Aorta (tissue), 5 donors: Measurements from ENCODE around the gene PHF11. TPM values are rescaled to one million over a fixed set of nuclear protein-coding genes. Genes with fewer than 3 reads are reported as not detected.
"Not testable (repeated sequence)": the region's sequence is repeated elsewhere in the genome, so short reads cannot be mapped to it uniquely, and the experiment has no call there.

ENCODE experiments used
- ATAC-seq: fragments of 200-7000 bp; cut with Tn5 transposase; one replicate; pipeline ENCODE4 v1.9.1; 2022; ENCODE audit warnings: moderate library complexity; ENCODE audit not compliant: low FRiP score
- DNase-seq, 2 donors: peaks; one replicate each; pipeline ENCODE4 v3.0.0-alpha.2; 2020
- H3K27ac ChIP-seq, 2 donors: one replicate each; pipeline ENCODE4 v1.5.1; 2013; ENCODE audit warnings: low read length in 2 of 2, mild to moderate bottlenecking in 2 of 2, moderate library complexity in 2 of 2, control low read depth in 1 of 2, inconsistent platforms in 1 of 2, low read depth in 1 of 2
- H3K27me3 ChIP-seq, 2 donors: one replicate each; pipeline ENCODE4 v1.6.1; 2013; ENCODE audit warnings: control low read depth in 1 of 2, low read length in 1 of 2, mild to moderate bottlenecking in 1 of 2, moderate library complexity in 1 of 2; ENCODE audit not compliant: insufficient read depth in 2 of 2, control insufficient read depth in 1 of 2
- H3K36me3 ChIP-seq, 2 donors: one replicate each; pipeline ENCODE4 v1.6.1; 2013; ENCODE audit warnings: control low read depth in 1 of 2, low read length in 1 of 2, mild to moderate bottlenecking in 1 of 2; ENCODE audit not compliant: insufficient read depth in 2 of 2, control insufficient read depth in 1 of 2
- H3K4me1 ChIP-seq, 2 donors: one replicate each; pipeline ENCODE4 v1.6.1; 2013; ENCODE audit warnings: low read length in 2 of 2, control low read depth in 1 of 2, mild to moderate bottlenecking in 1 of 2, moderate library complexity in 1 of 2; ENCODE audit not compliant: insufficient read depth in 2 of 2, control insufficient read depth in 1 of 2
- H3K4me3 ChIP-seq, 2 donors: one replicate each; pipeline ENCODE4 v1.5.1; 2013; ENCODE audit warnings: low read length in 2 of 2, control low read depth in 1 of 2, mild to moderate bottlenecking in 1 of 2
- H3K9me3 ChIP-seq: one replicate; pipeline ENCODE4 v1.6.1; 2013; ENCODE audit warnings: mild to moderate bottlenecking, low read length; ENCODE audit not compliant: control insufficient read depth
- WGBS, 2 donors: extraction: QIAGEN DNeasy Blood & Tissue Kit; methylation state at CpG; one replicate each; pipeline ENCODE4 v1.1.7; 2013; 5-methylcytosine and 5-hydroxymethylcytosine counted together
- intact Hi-C, 2 donors: fragments of 100-400 bp; cut with DNase I; formaldehyde crosslinking; loops; one replicate each; pipeline versions ENCODE4 v1.14.2 to v1.15.0; 2022
- polyA plus RNA-seq, 2 donors: library from polyadenylated mRNA; stranded (reverse); fragments of 200-250 nt; gene quantifications; one replicate each; pipeline ENCODE4 v1.2.3, GENCODE V29; 2013
- total RNA-seq, 2 donors: library from RNA; stranded (reverse); fragmentation: NEBNext Ultra II Directional; extraction: Animal tissue kit (Norgen Biotek cat#: 25700); gene quantifications; one replicate each; pipeline ENCODE4 v1.2.1, GENCODE V29; 2021
- donor health status: healthy with polysubstance abuse.
- donor health status: Bipolar disorder and iron deficiency.
- donor health status: DM: no; HTN: no; CAD: no.
- donor health status: DM: no; HTN: no; CAD: no.
- donor health status: DM: yes; HTN: yes; CAD: no.

The PHF11 gene
- total and polyA plus RNA-seq, 4 donors, result 29.9 to 96.7 (median 65.2) TPM

DNA sequence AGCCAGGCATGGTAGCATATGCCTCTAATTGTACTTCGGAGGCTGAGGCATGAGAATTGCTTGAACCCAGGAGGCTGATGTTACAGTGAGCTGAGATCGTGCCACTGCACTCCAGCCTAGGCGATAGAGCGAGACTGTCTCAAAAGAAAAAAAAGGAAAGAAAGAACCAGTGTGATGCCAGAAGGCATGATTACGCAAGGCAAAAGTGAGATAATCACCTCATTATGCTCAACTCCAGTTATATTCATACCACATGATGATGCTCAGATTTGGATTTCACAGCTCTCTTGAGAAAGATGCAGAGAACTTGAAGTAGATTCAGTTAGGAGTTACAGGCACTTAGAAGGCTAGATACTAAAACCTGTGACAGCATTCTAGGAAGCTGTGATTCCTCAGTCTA, 67.8 kb downstream of the PHF11 start:
- Histone ChIP-seq H3K4me3 (no peak overlapping the region), H3K4me1 (peaks cover 0 to 2% of the 10 kb centered on the region in 2 donors), H3K27ac (no peak overlapping the region), H3K9me3 (no peaks in the 10 kb centered on the region), H3K27me3 (no peaks in the 10 kb centered on the region), H3K36me3 (no peaks in the 10 kb centered on the region)
- no peak for DNase-seq
- ATAC-seq, result no peak
- 79 to 92% methylated on average over 5 of the region's 5 CpGs for WGBS, 2 donors
- intact Hi-C loops, result no loop called here

DNA sequence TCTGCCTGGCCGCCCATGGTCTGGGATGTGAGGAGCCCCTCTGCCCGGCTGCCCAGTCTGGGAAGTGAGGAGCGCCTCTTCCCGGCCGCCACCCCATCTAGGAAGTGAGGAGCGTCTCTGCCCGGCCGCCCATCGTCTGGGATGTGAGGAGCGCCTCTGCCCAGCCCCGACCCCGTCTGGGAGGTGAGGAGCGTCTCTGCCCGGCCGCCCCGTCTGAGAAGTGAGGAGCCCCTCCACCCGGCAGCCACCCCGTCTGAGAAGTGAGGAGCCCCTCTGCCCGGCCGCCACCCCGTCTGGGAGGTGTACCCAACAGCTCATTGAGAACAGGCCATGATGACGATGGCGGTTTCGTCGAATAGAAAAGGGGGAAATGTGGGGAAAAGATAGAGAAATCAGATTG, 69.7 kb downstream of the PHF11 start:
- H3K27ac ChIP-seq, H3K4me3 ChIP-seq, DNase-seq, H3K4me1 ChIP-seq, ATAC-seq, H3K36me3 ChIP-seq, intact Hi-C loops, H3K9me3 ChIP-seq, H3K27me3 ChIP-seq: not testable (repeated sequence)
- WGBS, 2 donors, result 94 to 97% methylated on average over 8 to 25 of the region's 25 CpGs

DNA sequence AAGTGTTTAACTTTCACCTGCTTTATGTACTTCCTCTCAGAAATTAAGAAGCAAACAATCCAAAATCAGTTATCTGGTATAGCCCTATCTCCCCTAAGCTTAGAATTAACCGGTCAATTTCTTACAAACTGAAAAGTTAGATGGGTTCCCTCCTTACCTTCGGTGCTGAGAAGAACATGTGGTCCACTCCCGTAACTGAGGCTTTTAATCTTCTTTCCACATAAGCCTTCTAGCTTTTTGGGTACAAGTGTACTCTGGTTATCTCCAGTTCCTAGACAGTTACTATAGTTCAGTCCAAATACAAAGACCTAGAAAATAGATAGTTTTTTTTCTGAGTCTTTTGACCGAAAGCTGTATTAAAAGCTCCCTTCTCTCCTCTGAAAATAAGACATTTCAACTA, 70.7 kb downstream of the PHF11 start:
- intact Hi-C loops, result no loop called here
- DNase-seq (no peak), ATAC-seq (no peak)
- Histone ChIP-seq H3K4me3 (no peak overlapping the region), H3K9me3 (no peaks in the 10 kb centered on the region), H3K4me1 (peaks cover 0 to 5% of the 10 kb centered on the region in 2 donors), H3K27ac (no peak overlapping the region), H3K36me3 (no peaks in the 10 kb centered on the region), H3K27me3 (no peaks in the 10 kb centered on the region)
- WGBS, 2 donors, result 96 to 97% methylated on average over 4 of the region's 4 CpGs

DNA sequence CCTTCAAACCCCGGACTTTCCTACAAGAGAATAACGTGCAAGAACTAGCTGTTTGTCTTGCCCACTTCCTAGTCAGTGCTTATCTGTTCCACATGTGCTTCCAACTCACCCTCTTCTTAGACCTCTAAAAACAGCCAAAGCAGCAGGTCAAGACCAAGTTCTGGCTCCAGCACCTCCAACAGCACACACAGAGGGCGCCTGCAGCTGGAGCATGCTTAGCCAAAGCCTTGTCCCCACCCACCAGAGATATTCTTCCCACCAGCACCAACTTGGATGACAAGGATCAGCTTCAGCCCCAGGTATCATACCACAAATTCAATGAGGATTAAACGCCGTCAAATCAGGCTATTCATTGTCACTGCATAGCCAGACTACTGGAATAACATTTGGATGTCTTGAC, 71.7 kb downstream of the PHF11 start:
- no peaks in the 10 kb centered on the region for H3K9me3 ChIP-seq
- no peak overlapping the region for H3K4me3 ChIP-seq
- intact Hi-C loops, result no loop called here
- H3K36me3 ChIP-seq, result no peaks in the 10 kb centered on the region
- H3K4me1 ChIP-seq, result peaks cover 0 to 5% of the 10 kb centered on the region in 2 donors
- H3K27ac ChIP-seq, result no peak overlapping the region
- DNase-seq (no peak), ATAC-seq (no peak)
- 80 to 85% methylated on average over 5 of the region's 5 CpGs for WGBS, 2 donors
- H3K27me3 ChIP-seq, result no peaks in the 10 kb centered on the region

DNA sequence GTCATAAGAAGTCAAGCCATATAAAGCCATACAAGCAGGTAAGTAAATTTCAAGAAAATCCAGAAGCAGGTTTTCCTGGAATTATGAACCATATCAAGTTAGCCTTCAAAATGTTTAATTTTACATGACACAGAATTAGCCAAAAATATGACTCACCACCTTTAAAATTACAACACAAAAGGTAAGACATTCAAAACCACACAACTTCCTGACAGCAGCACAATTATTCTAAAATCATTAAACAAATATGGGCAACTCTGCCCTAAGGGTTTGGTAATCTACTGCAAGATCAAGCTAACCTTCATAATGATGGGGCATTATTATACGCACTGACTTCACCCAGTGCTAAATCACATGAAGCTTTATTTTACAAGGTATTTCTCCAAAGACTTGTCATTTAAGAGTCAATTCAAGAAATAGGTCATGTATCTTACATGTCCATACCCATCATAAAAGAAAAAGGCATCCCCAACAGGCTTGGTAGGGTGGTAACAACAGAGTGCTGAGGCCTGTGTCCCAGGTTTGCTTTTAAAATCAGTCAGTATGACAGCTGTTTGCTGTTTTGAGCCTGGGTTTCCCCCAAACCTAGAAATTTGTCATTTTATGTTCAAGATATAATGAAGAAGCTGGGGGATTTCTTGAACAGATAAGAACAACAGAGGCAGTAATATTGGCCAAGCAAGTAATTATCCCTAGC, 74.4 kb downstream of the PHF11 start:
- H3K9me3 ChIP-seq, result no peaks in the 10 kb centered on the region
- H3K27ac ChIP-seq, result no peak overlapping the region
- H3K27me3 ChIP-seq, result no peaks in the 10 kb centered on the region
- 94 to 96% methylated on average over 1 of the region's 1 CpG for WGBS, 2 donors
- no peaks in the 10 kb centered on the region for H3K36me3 ChIP-seq
- ATAC-seq (no peak), DNase-seq (no peak)
- intact Hi-C loops, result no loop called here
- H3K4me3 ChIP-seq, result no peak overlapping the region
- H3K4me1 ChIP-seq, result peaks cover 0 to 5% of the 10 kb centered on the region in 2 donors

DNA sequence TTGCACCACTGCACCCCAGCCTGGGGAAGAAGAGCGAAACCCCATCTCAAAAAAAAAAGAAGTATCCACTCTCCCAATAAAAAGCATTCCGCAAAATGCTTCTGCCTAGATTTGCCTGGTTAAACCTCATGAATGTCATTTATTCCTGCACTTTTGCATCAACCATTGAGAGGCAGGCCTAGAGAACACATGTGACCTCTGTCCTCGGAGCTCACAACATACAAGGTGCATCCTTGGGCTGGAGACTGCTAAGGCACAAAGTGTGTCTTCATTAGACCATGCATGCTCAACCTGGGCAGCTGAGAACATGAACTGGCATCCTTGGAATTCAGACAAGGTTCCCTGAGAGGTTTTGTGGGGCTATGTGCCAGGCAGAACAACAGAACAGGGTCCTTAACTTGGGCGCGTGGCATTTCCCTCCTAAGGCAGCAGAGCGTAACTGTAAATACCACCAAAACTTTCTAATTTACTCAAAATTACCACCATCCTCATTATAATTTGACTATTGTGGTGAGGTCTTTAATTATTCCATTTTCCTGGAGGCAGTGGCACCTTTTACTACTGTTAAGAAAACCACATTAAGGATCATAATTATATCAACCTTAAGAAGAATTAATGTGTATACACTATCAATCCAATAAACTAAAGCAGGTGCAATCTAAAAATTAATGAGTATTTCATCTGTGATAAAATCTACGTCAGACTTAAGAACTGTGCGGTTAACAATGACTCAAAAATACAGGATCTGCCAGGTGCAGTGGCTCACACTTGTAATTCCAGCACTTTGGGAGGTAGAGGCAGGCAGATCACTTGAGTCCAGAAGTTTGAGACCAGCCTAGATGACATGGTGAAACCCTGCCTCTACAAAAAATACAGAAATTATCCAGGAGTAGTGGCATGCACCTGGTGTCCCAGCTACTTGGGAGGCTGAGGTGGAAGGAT, 75.8 kb downstream of the PHF11 start:
- intact Hi-C loops, result no loop called here
- no peak for ATAC-seq
- Histone ChIP-seq H3K27ac (no peak overlapping the region), H3K4me3 (no peak overlapping the region), H3K9me3 (no peaks in the 10 kb centered on the region), H3K4me1 (peaks cover 0 to 5% of the 10 kb centered on the region in 2 donors), H3K36me3 (no peaks in the 10 kb centered on the region), H3K27me3 (no peaks in the 10 kb centered on the region)
- WGBS, 2 donors, result 78 to 82% methylated on average over 8 of the region's 8 CpGs
- DNase-seq, result no peak

Other genes starting within 250 kb of the PHF11 start
- gene CDADC1, start 248.0 kb upstream of the PHF11 start, total RNA-seq, result 10 to 100 TPM in 1 of 2 donors, 1 to 10 TPM in 1; 9.9 to 13.8 TPM
- gene CDADC1, start 248.0 kb upstream of the PHF11 start, polyA plus RNA-seq, result 10 to 100 TPM in 1 of 2 donors, 1 to 10 TPM in 1; 8.7 to 23.0 TPM
- 10 to 100 TPM; 25.1 to 27.7 TPM for gene CAB39L, start 51.9 kb upstream of the PHF11 start, total RNA-seq
- gene CAB39L, start 51.9 kb upstream of the PHF11 start, polyA plus RNA-seq, result 10 to 100 TPM; 19.3 to 33.5 TPM
- 10 to 100 TPM in 1 of 2 donors, 1 to 10 TPM in 1; 8.8 to 13.3 TPM for gene SETDB2, start 51.7 kb upstream of the PHF11 start, total RNA-seq
- gene SETDB2, start 51.7 kb upstream of the PHF11 start, polyA plus RNA-seq, result 1 to 10 TPM; 4.7 to 9.4 TPM
- 10 to 100 TPM; 12.7 to 21.6 TPM for gene RCBTB1, start 89.6 kb downstream of the PHF11 start, total RNA-seq
- gene RCBTB1, start 89.6 kb downstream of the PHF11 start, polyA plus RNA-seq, result 10 to 100 TPM; 10.3 to 12.6 TPM
- 1 to 10 TPM; 1.1 to 1.8 TPM for gene ARL11, start 132.6 kb downstream of the PHF11 start, total RNA-seq
- 1 to 10 TPM in 1 of 2 donors, under 1 TPM in 1; 0.08 to 1.8 TPM for gene ARL11, start 132.6 kb downstream of the PHF11 start, polyA plus RNA-seq
- gene EBPL, start 195.5 kb downstream of the PHF11 start, total RNA-seq, result 10 to 100 TPM; 24.2 to 36.4 TPM
- 10 to 100 TPM; 23.7 to 31.7 TPM for gene EBPL, start 195.5 kb downstream of the PHF11 start, polyA plus RNA-seq